HL-60/S4 (cell line): Measurements from ENCODE around the gene SPTBN2.

Experiments
- in situ Hi-C: fragments of 300-500 bp; cut with MboI; formaldehyde crosslinking; loops from 2 replicates; pipeline ENCODE4 v1.14.3; 2022; ENCODE audit warnings: low sequenced_read_pairs

SPTBN2 gene

GRCh38 chr11:66704659-66705360 lies 24.2 kb downstream of the SPTBN2 start:
- in situ Hi-C loops = no loop called here

- in situ Hi-C loops = no loop called here
Measured at GRCh38 chr11:66701432-66702240, 27.4 kb downstream of the SPTBN2 start.

GRCh38 chr11:66700742-66701141 lies 28.3 kb downstream of the SPTBN2 start:
- in situ Hi-C loops = no loop called here

- in situ Hi-C loops = no loop called here
Measured at GRCh38 chr11:66700337-66700736, 28.7 kb downstream of the SPTBN2 start.

GRCh38 chr11:66698491-66698890 lies 30.5 kb downstream of the SPTBN2 start:
- in situ Hi-C loops = no loop called here

GRCh38 chr11:66697988-66698387 lies 31.0 kb downstream of the SPTBN2 start:
- in situ Hi-C loops = no loop called here

GRCh38 chr11:66696146-66696545 lies 32.9 kb downstream of the SPTBN2 start:
- in situ Hi-C loops = no loop called here

GRCh38 chr11:66694732-66695207 lies 34.2 kb downstream of the SPTBN2 start:
- in situ Hi-C loops = loop anchor here (5.0 kb wide), 1 partner anchor 138 kb away; no protein-coding TSS in a partner anchor

- in situ Hi-C loops = loop anchor here (5.0 kb wide), 1 partner anchor 138 kb away; no protein-coding TSS in a partner anchor
Measured at GRCh38 chr11:66694056-66694410, 35.0 kb downstream of the SPTBN2 start.

- in situ Hi-C loops = loop anchor here (5.0 kb wide), 1 partner anchor 139 kb away; no protein-coding TSS in a partner anchor
Measured at GRCh38 chr11:66693356-66694055, 35.5 kb downstream of the SPTBN2 start.

GRCh38 chr11:66692871-66693331 lies 36.1 kb downstream of the SPTBN2 start:
- in situ Hi-C loops = loop anchor here (5.0 kb wide), 1 partner anchor 139 kb away; no protein-coding TSS in a partner anchor

GRCh38 chr11:66692446-66692845 lies 36.6 kb downstream of the SPTBN2 start:
- in situ Hi-C loops = loop anchor here (5.0 kb wide), 1 partner anchor 140 kb away; no protein-coding TSS in a partner anchor

GRCh38 chr11:66691311-66691980 lies 37.6 kb downstream of the SPTBN2 start:
- in situ Hi-C loops = loop anchor here (5.0 kb wide), 1 partner anchor 141 kb away; no protein-coding TSS in a partner anchor

GRCh38 chr11:66689661-66690590 lies 39.1 kb downstream of the SPTBN2 start:
- in situ Hi-C loops = loop anchor here (5.0 to 10.0 kb wide), 3 partner anchors 115 to 285 kb away; no protein-coding TSS in a partner anchor

GRCh38 chr11:66688561-66689534 lies 40.2 kb downstream of the SPTBN2 start:
- in situ Hi-C loops = loop anchor here (10.0 kb wide), 2 partner anchors 114 to 284 kb away; no protein-coding TSS in a partner anchor

- in situ Hi-C loops = loop anchor here (10.0 kb wide), 2 partner anchors 113 to 283 kb away; no protein-coding TSS in a partner anchor
Measured at GRCh38 chr11:66687831-66688281, 41.2 kb downstream of the SPTBN2 start.
